ENCODE data around the gene TTLL11.
"Not testable (repeated sequence)": the region's sequence is repeated elsewhere in the genome, so short reads cannot be mapped to it uniquely, and the experiment has no call there.

Gene TTLL11

GRCh38 chr9:121815546-121816448 is 277.3 kb downstream of the TTLL11 start:
- no peak for DNase-seq (ENCODE audit: low read depth in 3 of 3)

DNA sequence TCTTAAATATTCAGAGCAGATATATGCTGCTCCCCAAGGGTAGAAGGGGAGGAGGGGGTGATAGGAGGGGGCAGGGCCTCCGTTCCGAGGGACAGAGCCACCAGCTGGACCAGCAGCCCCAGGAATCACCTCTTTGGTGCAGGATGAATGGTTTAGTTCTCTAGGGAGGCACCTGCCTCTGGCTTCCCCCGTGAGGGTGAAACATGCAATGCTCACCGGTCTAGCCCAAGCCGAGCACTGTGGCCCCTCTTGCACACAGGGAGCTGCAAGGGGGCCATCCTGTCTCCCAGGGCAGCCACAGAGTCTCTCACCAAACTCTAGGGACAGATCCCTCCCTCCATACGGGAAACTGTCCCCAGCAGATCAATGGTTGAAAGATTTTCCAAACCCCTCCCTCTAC is 278.0 kb downstream of the TTLL11 start:
- no peak for DNase-seq (ENCODE audit: low read depth in 3 of 3)

DNA sequence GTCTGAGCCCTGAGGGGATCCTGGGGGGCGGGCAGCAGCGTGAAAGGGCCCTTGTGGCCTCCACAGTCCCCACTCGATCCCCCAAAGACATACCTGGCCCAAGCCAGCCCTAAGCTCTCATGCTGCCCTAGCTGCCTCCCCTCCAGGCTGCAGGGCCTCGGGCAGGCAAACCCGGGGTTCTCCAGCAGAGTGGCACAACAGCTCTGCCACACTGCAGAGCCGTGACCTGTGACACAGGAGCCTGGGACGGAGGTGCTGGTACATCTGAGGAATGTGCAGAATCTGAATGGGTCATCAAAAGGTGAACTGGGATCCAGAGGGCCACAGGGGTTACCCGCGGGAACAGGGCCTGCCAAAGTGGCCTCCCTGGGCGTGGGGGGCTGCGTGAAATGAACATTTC is 278.5 kb downstream of the TTLL11 start:
- no peak for DNase-seq (ENCODE audit: low read depth in 3 of 3)

DNA sequence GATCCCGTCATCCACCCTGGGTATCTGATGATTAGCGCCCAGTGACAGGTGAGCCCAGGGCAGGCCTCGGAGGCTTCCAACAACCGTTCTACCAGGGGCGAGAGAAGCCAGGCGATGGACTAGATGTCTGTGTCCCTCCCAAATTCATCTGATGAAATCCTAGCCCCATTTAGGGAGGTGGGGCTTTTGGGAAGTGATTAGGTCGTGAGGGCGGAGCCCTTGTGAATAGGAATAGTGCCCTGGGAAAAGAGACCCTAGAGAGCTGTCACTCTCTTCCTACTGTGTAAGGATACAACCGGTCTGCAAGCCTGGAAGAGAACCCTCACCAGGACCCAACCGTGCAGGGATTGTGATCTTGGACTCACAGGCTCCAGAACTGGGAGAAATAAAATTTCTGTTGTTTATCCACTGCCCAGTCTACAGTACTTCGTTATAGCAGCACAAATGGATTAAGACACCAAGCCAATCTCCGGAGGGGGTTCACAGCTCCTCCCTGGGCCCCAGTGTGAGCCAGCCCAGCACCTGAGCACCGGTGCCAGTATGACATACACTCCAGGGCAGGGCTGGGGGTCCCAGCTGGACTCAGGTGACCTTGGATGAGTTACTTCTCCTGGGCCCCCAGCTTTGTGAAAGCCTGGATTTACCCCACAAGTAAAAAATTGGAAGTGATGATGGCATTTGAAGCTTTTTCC is 279.4 kb downstream of the TTLL11 start:
- DNase-seq (ENCODE audit: low read depth in 3 of 3) = no peak

DNA sequence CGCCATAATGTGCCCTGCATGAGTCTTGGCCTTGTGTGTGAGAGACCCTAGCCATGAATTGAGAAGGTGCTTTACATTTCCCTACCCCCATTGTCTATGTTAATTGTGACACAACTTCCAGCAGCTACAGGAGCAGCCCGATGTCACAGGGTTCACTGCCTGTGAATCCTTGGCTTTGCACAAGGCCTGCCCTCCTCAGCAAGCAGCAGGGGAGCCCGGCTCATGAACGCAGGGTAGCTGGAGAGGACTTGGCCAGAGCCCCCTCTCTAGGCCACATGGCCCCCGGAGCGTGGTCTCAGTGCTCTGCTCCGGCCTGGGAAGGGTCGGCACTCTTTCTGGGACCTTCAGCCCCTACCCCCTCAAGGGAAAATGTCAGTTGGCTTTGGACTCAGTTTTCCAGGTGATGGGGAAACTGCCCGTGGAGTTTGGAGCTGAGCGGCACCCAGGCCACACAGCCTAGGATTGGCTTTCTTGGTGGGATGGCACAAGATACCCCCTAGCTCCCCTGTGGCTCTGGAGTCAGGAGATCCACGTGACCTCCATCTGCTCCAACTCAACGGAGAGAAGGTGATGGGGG is 280.9 kb downstream of the TTLL11 start:
- no peak for DNase-seq (ENCODE audit: low read depth in 3 of 3)

DNA sequence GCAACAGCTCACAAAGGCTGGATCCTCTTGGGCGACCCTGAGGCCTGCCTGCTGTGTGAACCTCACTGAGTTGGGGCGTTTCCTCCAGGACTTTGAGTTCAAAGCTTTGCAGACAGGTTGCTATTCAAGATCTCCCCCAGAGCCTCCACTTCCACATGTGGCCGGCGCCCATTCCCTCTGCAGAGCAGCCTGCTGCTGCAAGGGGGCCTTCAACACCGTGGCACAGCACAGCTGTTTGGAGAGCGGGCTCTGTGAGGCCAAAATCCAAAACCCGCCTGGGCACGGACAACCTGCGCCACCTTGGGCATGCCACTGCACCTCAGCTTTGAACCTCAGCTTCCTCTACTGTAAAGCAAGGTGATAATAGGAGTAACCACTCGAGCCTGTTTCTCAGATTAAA is 281.4 kb downstream of the TTLL11 start:
- DNase-seq (ENCODE audit: low read depth in 3 of 3) = no peak

DNA sequence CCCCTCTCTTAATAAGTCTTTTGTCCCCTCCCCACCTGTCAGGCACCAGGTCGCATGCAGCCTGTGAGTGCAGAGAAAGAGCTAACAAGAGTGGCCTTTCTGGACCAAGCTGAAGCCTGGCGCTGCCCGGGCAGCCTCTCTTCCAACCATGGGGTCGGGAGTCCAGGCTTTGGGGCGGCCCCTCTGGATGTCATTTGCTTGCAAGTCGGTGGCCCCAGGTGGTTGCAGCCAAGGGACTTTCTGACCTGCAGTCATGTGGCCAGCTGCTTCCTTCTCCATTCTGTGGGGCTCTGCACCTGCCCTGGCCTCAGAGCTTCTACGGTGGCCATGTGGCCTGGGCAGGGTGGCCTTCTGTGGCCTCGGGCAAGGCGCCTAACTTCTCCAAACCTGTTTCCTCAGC is 282.0 kb downstream of the TTLL11 start:
- no peak for DNase-seq (ENCODE audit: low read depth in 3 of 3)

DNA sequence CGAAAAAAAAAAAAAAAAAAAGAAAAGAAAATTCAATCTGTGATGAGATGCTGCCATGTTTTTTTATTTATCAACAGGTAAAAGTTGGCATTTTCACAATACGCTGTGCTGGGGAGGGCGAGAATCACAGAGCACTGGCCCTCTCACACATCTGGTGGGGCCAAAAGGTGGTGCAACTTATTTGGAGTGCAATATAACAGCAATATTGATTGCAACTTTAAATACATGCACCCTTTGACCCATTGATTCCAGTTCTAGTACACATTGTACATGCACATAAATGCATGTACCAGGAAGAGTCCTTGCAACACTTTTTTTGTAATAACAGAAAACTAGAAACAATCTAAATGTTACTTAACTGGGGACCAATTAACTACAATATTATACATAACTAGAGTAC is 282.6 kb downstream of the TTLL11 start:
- no peak for DNase-seq (ENCODE audit: low read depth in 3 of 3)

DNA sequence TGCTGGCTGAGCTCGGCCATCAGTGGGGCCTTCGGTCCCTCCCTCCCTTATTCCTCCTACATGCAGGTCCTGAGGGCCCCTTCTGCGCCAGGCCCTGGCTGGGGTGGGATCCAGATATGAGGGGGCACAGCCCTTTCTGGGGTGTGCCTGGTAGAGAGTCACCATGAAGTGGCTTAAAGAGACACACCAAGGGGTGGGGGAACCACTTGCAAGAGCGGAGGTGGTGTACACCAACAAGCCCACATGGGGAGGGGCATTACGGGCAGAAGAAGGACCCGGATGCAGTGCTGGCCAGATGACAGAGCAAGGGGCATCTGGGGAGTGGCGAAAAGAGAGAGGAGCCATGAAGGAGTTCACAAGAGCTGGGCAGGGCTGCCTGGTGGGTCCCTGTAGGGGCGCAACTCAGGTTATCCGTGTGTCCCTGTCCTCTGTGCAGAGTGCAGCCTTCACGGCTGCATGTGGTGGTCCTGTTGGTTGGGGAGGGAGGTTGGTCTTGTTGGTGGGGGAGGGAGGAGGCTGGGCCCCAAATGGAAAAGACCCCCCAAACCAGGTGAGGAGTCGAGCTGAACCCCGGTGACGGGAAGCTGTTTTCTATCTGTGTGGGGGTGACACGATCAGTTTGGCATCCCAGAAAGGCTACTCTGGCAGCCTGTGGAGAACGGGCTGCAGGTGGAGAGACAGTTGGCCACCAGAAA is 283.6 kb downstream of the TTLL11 start:
- DNase-seq (ENCODE audit: low read depth in 3 of 3) = no peak

DNA sequence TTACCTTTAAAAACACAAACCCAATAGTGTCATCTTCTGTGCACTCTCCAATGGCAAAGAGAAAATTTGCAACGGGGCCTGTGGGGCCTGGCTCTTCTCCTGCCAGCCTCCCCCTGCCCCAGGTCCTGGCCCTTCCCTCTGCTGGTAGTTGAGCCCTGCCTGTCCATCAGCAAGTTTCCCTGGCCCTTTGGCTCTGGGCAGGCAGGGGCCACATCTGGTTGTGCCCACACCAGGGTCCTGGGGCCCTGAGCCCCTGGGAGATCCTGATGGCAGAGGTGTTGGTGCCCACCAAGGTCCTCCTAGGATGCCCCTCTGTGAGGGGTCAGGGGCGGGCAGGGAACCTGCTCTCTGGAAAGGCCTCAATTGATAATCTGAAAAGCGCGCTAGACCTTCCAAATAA is 284.3 kb downstream of the TTLL11 start:
- no peak for DNase-seq (ENCODE audit: low read depth in 3 of 3)

DNA sequence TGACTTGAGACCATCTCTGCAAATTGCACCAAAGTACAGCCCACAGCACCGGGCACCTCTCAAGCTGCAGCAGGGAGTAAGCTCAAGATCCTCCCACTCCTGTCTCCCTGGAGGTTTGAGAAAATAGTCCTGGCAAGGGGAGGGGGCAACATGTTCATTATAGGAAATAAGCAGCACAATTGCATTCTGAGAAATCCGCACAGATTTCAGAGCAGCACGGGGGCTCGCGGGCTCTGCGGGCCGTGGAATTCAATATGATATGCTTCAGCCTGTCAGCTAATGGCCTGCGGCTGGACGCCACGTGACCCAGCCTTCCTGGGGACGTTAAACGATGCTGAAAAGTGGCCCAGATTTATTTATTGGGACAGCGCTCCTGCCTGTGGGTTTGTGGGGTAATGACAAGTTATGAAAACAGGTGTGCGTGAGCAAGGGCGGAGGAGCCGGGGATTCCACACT is 285.3 kb downstream of the TTLL11 start:
- no peak for DNase-seq (ENCODE audit: low read depth in 3 of 3)

DNA sequence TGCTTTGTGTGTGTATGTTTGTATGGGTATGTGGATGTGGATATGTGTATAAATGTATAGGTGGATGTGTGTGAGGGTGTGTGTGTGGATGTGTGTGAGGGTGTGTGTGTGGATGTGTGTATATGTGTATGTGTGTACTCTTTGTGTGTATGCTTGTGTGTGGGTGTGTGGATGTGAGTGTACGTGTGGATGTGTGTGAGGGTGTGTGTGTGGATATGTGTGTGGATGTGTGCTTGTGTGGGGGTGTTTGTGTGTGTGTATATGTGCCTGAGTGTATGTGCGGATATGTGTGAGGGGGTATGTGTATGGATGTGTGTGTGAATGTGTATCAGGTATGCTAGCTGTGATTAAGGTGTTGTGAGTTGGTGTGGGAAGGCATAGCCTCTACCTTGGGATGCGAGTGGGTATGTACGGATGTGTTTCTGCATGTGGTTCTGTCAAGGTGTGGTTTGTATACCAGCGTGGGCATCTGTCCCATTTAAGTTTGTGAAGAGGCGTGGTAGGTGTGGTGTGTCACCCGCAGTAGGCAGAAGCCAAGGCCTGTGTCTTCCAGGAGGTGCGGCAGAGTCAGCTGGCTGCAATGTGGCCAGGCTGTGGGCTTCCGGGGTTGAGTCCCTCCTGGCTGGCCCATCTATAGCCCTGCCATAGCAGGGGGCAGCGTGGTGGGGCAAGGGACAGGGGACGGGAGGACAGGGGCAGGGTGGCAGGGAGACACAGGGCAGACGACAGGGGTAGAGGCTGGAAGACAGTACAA is 285.9 kb downstream of the TTLL11 start:
- no peak for DNase-seq (ENCODE audit: low read depth in 3 of 3)

DNA sequence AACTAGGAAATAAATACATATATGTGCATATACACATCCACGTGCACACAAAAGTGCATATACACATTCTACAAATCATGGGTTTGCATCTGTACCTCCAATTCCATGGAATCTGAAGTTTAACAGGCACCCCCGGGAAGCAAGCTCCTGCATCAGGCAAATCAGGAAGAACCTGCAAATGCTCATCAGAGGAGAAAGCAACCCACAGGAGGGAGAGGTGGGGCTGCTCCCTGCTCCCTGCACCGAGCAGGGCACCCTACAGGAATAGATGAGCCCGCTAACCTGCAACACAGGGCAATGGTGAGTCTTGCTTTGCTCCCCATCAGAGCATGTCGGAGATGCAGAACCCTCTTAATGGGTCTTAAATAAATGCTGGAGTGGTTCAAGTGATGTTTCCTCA is 290.4 kb downstream of the TTLL11 start:
- DNase-seq (ENCODE audit: low read depth in 3 of 3) = no peak

DNA sequence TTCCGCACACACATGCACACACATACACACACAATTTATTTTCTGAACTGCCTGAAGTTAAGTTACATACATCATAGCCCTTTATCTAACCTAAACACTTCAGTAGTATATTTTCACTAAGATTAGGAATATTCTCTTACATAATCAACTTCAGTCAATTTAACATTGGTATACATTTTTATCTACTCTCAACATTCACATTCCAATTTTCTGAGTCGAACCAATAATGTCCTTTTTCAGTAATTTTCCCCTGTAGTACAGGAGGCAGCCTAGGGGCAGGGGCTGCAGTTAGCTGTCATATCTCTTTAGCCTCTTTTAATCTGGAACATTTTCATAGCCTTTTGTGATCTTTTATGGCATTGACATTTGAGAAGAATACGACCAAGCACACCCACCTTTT is 291.5 kb downstream of the TTLL11 start:
- no peak for DNase-seq (ENCODE audit: low read depth in 3 of 3)

DNA sequence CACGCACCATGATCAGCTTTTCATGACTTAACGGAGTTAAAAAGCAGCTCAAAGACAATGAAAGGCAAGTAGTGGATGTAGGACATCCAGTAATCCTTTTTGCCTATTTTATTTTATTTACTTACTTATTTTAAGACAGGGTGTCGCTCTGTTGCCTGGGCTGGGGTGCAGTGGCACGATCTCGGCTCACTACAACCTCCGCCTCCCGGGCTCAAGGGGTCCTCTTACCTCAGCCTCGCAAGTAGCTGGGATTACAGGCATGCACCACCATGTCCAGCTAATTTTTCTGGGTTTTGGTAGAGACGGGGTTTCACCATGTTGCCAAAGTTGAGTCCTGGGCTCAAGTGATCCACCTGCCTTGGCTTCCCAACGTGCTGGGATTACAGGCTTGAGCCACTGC is 292.7 kb downstream of the TTLL11 start:
- DNase-seq (ENCODE audit: low read depth in 3 of 3) = no peak

- DNase-seq (ENCODE audit: low read depth in 3 of 3) = no peak
These were observed 294.2 kb downstream of the TTLL11 start for GRCh38 chr9:121798941-121799340.

DNA sequence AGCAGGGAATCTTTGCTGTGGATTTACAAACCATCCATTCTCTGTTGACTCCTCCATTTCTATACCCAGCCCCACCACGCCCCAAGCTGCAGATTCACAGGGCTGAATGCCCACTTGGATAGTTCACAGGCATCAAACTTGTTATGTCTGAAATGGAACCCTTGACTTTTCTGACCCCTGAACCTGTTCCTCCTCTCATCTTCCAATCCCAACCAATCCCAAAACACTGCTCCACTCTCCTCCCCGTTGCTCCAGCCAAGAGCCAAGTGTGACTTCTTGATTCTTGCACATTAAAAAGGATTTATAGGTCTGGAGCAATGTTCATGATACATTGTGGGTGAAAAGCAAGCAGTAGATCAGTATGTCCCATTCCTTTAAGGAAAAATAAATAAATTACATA is 296.0 kb downstream of the TTLL11 start:
- DNase-seq (ENCODE audit: low read depth in 3 of 3) = no peak

- not testable (repeated sequence) for DNase-seq (ENCODE audit: low read depth in 3 of 3)
These were observed 298.8 kb downstream of the TTLL11 start for GRCh38 chr9:121794334-121794733.

DNA sequence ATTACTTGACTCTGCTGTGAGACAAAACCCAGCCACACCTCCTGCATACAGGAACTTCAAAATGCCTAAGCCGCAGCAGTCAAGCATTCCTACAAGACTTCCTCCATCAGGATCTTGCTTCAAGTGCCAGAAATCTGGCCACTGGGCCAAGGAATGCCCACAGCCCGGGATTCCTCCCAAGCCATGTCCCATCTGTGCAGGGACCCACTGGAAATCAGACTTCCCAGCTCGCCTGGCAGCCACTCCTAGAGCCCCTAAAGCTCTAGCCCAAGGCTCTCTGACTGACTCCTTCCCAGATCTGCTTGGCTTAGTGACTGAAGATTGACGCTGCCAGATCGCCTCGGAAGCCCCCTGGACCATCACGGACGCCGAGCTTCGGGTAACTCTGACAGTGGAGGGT is 300.6 kb downstream of the TTLL11 start:
- DNase-seq (ENCODE audit: low read depth in 3 of 3) = not testable (repeated sequence)

DNA sequence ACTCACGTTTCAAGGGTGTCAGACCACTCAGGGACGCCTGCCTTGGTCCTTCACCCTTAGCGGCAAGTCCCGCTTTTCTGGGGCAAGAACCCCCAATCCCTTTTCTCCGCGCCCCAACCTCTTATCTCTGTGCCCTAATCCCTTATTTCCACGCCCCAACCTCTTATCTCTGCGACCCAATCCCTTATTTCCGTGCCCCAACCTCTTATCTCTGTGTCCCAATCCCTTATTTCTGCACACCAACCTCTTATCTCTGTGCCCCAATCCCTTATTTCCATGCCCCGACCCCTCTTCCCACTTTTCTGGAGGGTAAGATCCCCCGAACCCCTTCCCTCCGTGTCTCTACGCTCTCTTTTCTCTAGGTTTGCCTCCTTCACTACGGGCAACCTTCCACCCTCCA is 302.3 kb downstream of the TTLL11 start:
- DNase-seq (ENCODE audit: low read depth in 3 of 3) = no peak

- DNase-seq (ENCODE audit: low read depth in 3 of 3) = no peak
These were observed 304.3 kb downstream of the TTLL11 start for GRCh38 chr9:121788686-121789366.
